Dermis microvascular lymphatic vessel endothelial cell (primary cell): ENCODE results near the gene TMEM200A. TPM values are rescaled to one million over a fixed set of nuclear protein-coding genes. Genes with fewer than 3 reads are reported as not detected.

Experiments used
- DNase-seq, 2 donors: peaks; one replicate each; pipeline versions ENCODE4 v3.0.0 to v3.0.0-alpha.2; 2010; ENCODE audit warnings: low read depth in 2 of 2
- total RNA-seq: library from RNA; depleted of rRNA; stranded (reverse); fragments of >200 nt; gene quantifications from 2 replicates; pipeline ENCODE4 v1.2.1, GENCODE V29; 2014

The TMEM200A gene
- total RNA-seq, 1 donor from 2014 or later, result under 0.01 TPM

DNA sequence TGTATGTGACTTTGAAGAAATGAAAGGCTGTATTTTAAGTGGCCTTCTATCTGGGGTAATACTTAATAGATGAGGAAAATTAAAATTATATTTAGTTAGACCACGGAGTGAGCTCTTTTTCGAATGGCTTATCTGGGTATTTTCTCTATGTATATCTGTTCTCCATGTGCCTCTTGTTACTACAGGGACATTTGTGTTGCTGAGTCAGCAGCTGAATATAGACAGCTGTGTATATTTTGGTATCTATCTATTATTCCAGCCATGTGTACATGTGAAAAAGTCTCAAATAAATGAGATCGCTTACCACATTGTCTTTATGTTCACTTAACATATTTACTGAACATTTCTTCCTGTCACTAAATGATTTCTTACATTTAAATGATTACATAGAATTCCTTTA is 57.2 kb downstream of the TMEM200A start:
- DNase-seq, result no peak

DNA sequence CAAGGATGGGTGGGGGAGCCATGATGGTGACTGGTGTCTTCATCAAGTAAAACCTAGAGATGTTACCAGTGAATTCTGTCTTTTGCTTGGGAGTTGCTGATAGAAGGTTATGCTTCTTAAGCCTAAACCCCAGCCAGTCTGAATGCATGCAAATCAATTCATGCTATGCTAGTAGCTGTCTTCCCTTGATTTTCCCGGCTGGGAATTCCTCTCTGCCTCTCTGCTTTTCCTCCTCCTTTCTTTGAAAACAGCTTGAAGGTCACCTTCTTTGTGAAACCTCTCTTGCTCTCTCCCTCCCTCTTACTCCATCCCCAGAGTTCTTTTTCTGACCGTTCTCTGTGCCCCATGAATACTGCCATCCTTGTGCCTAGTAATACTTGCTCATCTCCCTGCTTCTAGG is 58.9 kb downstream of the TMEM200A start:
- no peak for DNase-seq

DNA sequence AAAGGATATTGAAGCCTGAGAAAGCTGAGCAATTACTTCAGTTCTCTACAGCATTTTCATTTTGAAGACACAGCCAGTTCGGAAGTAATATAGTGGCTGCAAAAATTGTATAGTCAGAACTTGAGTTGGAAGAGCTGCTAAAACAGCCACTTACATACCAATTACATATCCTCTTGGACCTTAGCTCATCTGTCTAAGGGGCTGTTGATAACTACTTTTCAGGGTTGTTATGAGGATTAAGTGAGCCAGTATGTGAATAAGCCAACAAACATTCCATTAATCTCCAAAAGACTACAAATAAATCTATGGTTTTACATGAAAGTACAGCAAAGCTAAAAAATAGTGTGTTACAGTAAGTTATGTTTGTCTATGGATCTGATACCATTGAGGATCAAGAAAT is 59.7 kb downstream of the TMEM200A start:
- no peak for DNase-seq

DNA sequence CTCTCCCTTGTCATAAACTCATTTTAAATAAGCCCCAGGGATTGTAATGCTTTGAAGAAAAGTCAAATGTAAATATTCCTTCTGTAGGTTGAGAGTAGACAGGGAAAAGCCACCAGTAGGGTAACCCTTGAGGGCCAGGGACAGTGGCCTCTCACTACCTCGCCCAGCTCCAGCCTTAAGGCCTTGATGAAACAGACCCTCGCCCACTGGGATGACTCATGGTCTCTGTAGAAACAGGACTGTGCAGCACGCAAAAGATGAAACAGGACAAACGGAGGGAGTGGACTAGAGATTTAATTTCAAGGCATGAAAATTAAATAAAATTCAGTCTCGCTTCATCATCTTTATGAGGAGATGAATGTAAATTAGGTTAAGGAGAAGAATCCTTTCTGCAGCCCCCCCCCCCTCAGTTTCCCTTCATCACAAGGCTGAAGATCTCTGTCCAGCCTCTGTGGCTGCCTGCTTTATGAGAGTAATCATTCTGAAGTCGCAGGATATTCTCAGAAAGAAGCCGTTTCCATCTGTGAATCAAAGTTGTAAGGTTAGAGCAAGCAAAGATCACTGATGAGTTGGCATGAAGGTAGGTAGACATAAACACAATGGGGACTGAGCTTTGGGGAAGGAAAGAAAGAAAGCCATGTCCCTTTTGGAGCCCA is 60.4 kb downstream of the TMEM200A start:
- DNase-seq, result no peak

DNA sequence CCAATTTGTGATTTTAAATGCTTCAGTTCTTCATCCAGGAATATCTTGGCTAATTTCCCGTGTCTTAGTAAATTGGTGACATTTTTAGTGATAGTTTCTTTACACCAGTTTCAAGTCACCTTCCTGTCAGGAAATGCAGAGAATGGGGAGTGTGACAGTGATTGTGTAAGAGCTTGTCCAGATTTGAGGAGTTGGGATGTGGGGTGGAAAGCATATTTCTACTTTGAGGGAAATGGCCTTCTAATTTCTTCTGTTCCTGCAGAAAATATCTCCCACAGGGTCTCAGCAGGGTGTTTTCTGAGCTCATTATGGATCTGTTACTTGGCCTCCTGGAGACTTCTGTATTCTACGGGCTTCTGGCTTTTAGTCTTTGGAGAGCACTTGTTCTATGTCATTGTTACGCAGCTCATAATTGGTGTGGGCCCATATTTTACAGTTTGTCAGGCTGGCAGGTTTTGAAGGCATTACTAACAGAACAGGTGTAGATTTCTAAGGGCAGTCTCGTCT is 65.6 kb downstream of the TMEM200A start:
- DNase-seq, result no peak

DNA sequence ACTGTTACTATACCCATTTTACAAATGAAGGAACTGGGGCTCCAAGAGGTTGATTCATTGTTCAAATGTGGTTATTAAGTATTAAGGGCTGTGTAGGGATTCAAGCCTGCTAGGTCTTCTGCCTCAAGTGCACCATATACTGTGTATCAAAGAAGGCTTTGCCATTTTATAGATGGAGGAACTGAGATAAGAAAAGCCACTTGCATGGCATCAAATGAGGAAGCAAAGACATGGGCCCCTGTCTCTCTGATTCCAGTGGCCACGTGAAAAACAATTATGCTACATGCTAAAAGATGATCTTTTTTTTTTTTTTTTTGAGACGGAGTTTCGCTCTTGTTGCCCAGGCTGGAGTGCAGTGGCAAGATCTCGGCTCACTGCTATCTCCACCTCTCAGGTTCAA is 67.0 kb downstream of the TMEM200A start:
- DNase-seq, result no peak

DNA sequence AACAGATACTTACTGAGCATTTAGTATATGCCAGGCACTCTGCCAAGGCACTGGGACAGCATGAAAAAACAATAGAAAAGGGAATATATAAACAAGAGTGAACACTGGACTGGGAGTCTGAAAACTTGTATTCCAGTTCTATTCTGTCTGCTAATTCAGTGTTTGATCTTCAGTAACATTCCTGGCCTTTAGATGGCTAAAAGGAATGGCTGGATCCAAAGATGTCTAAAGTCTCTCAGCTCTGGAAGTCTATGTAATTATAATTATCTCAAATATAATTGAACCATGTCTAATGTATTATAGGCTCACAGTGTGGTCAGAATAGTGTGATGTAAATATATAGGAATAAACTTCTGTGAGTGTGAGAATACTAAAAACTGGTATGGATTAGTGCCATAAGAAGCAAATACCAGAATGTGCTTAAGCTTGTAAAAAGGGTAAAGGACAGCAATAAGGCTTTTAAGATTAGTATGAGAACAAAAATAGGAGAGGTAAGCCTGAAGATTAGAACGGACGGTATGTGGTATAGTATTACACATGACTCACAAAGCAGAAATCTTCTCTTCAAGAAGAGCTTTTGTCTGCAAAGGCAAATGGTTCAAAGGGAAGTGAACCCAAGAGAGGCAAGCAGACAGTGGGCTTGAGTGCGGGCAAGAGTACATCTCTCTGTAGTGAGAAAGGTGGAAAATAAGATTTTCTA is 68.5 kb downstream of the TMEM200A start:
- DNase-seq, result no peak

DNA sequence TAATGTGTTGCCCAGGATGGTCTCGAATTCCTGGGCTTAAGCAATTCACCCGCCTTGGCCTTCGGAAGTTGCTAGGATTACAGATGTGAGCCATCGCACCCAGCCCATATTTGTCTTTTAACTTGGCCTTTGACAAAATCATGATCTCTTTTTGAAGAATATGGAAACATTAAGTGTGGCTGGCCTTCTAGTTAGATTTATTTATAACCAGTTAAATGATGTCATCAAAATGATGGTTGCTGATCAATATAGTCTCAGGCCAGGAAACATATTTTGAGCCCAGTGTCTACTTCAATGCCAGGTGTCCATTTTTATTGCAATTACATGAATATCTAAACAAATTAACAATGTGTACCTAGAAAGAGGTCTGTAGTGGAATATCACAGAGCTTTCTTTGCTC is 69.4 kb downstream of the TMEM200A start:
- no peak for DNase-seq

DNA sequence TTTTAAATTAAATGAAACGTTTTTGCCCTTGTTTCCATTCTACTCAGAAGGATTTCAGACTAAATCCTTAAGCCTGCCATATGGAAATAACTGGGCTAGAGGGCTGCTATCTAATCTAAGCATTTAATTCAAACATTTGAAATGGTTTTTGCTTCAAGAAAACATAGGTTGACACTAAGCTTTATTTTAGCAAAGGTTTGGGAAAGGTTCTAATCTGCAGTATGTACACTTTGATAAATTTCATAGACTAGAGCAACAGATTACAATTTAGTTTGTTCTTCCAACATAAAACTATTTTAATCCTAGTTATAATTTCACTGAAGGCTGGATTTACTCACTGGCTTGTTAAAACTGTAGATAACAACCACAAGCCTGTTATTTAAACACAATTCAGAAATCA is 72.1 kb downstream of the TMEM200A start:
- DNase-seq, result no peak

DNA sequence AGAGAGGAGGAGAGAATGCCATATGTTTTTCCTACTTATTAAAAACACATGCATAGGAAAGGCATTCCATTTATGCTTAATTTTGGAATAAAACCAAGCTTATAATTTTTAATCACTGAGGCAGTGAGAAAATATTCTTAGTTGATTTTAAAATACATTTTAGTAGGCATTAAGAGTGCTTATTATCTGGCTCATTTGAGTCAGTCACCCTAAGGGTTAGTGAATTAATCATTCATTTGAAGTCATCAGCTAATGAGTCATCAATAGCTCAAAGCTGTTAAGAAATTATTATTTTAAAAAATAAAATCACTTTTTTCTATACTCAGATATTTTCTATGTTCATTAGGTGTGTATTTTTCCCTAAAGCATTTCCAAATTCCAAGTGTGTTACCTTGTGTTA is 81.6 kb downstream of the TMEM200A start:
- DNase-seq, result no peak

DNA sequence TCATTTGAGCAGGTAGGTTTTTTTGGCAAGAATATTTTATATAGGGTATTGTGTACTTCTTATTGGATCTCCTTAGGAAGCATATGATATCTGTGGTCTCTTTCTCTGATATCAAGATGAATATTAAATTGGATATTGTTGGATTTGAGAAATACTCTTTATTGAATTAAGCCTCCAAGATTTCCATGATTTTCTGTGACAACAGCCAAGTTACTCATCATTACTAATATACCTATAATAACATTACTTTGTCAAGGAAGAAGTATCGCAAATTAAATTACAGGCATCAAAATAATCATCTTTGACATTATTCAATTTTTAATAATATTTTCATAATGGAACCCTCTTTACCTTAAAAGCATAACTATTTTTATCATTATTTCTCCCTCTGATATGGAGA is 86.5 kb downstream of the TMEM200A start:
- no peak for DNase-seq

DNA sequence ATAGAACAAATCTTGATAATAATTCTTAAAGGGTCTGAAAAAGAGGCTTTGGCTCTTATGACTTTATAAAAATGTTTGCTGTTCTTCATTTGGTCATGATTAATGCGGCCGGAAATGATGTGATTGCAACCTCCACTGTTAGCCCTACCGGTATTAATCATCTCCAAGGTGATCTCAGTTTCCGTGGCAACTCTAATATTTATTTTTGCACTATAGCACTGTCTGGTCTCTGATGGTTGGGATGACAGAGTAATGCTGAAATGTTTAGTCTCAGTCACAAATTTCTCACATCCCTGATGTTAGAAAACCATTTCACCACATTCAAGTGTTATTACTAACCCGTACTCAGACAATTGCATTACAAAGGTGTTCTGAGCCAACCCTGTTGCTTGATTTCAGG is 87.4 kb downstream of the TMEM200A start:
- no peak for DNase-seq

DNA sequence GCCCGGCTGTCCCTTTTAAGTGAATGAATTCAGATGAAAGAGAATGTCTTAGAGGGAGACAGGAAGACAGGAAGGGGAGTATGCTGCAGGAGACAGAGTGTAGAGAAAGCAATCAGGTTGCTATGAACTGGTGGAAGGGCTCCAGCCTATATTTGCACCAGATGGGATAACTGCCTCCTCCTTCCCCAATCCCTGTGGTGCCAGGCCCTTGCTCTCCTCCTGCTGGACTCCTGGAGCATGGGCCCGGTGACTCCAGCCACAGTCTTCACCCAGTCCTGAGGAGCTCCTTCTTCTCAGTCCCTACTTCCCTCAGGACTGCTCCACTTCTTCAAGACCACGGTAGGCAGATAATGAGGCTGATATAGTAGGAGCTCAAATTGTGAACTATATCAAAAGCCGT is 91.8 kb downstream of the TMEM200A start:
- DNase-seq, result no peak

DNA sequence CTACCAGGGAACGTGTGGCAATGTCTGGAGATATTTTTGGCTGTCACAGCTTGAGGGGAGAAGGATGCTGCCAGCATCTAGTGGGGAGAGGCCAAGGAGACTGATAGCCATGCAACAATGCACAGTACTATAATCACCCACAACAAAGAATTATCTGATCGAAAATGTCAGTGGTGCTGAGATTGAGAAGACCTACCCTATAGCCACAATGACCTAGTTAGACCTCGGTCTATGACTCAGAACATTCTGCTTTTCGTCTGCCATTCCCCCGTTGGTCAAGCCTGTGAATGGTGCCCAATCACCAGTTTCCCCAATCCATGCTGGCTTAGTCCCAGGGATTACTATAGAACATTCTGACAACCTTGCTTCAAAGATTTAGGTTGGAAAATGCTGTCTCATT is 93.5 kb downstream of the TMEM200A start:
- no peak for DNase-seq

DNA sequence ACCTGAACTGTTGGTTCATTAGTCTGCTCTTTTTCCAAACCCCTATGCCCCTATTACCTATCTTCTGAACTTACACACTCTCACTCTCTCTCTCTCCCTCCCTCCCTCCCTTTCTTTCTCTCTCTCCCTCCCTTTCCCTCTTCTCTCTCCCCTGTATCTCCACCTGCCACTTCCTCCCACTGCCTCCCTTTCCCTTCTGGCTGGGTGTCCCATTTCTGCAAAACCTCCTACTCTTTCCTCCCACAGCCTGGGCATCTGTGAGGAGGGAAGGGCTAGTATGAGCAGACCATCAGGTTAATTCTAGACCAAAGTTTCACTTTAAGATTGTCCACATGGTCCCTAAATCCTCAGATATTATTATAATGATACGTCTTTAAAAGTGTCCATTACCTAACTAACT is 95.1 kb downstream of the TMEM200A start:
- no peak for DNase-seq

DNA sequence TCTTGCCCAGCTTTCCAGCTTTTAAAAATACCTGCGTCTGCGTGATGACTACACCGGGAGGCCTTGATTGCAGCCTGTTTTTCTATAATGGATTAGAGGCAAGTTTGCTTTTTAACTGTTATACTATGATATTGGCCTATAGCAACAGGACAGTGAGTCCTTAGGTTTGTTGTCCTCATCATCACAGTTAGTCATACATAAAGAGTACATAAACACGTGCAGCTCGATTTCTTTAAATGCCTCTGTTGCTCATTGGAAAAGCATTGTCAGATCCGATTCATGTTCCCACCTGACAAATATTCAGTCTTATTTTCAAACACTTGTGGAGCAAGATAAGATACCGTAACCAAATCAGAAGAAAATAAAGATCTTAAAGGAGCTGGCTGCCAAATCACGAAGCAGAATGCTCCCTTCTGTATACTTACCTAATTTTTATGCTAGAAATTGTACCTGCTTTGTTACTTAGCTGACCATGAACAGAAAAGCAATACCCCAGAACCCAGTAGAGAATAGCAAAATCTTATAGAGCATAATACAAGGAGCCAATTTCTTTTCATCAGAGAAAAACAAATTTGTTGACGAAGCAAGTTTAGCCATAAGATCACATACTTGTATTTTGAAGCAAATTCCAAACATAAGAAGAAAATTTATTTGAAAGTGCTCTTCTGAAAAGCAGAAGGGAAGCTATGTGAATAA is 100.4 kb downstream of the TMEM200A start:
- no peak for DNase-seq

DNA sequence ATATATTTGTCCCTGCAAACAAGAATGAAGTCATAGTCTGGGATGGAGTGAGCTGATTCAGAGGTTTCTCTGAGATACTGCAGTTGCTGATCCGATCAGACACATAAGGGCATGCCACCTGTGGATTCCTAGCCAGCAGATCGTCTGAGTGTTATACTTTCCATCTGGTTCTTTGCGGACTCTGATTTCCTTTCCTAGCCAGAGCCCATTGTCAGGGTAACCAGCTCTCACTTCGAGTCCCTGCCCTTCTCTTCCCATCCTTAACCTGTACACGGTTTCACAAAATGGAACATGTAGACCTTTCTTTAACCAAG is 100.9 kb downstream of the TMEM200A start:
- DNase-seq, result no peak

DNA sequence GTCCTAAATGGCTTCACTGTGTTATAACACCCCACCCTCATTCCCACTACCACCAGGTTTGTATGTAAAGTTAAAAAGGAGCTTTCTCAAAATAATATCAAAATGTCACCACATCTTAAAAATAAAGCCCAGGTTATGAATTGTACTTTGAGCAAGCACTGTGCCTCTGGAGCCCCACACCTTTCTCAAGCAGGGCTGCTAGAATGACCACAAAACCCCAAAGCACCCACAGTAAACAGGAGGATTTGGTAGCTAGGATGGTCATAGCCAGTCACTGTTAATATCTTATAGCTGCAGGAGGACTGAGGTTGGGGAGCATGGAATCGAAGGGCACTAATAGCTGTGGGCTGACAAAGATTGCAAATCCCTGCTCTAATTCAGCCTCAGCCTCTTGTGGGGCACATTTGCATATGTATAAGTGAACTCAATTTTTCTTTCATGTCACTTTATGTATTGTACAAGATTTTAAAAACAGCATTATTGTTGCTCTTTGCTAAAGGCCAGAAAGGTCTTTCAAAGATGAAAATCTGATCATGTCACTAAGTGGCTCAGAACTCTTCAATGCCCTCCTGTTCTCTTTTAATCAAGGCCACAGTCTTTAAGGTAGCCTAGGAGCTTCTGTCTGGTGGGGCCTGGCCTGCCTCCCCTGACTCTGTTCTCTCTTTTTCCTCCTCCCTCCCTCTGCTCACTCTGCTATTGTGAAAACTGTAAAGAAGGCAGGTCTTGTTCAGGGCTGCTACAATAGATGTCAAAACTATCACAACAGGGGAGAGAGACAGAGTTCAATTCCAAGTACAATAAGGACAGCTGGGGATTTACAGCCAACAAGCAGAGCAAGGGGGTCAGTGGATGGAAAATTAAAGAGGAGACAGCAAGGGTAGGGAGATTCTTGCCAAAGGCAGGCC is 101.6 kb downstream of the TMEM200A start:
- DNase-seq, result no peak

DNA sequence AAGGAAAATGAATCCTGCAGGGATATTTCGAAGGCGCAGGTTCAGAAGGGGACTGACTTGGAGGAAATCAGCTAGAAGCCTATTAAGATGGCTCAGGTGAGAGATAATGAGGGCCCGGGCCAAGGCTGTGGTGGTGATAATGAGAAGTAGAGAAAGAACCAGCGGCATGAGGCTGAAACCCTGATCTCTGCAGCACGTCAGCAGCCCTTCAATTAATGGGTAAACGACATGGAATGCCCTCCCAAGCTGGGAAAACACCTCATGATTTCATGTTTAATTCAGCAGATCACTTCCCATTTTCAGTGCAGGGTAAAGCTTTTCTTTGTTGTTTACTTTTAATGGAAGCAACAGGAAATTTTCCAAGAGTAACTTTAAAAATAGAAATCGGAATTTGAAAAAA is 104.9 kb downstream of the TMEM200A start:
- DNase-seq, result no peak

DNA sequence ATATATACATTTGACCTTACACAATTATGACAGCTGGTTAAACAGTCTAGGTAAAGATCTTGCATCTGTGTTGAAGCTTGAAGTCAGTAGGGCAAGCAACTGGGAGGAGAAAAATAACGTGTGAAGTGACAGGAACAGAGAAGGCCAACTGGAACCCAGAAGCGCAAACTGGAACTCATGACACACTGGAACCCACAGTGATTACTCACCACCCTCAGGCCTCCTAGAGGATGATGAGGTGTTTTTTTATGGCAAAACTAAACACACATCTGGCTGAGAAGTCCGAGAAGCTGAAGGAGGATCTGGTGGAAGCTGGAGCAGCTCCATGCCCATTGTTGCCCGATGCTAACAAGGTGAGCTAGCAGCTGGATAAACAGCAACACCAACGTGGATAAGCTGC is 108.1 kb downstream of the TMEM200A start:
- no peak for DNase-seq

DNA sequence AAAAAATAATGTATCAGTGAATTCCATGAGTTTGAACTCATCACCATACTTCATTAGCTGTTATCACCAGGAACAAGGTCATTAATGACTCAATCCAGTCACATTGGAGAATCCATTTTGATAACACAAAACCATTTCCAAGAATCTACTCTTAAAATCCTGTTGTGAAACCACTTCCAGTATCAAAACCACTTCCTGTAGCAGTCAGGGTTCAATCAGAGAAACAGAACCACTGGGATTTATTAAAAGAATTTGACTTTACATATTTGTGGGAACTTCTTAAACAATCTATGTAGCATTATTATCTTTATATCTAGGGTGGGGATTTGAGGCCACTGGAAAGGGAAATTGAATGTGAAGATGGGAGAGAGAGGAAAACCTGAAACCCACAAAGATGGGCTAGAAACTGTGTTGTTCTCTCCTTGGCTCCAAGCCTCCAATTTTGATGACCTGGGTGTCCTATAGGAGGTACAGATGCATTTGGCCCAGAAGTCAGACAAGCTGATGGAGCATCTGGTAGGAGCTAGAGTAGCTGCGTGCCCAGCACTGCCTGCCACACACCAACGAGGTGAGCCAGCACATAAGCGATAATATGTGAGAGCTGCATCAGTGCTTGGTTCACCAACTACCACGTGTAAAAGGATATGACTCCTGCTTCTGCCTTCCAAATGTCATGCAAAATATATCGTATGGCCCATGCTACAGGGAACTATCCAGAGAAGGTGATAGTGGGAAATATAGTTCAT is 117.0 kb downstream of the TMEM200A start:
- no peak for DNase-seq
